ENCODE data around the gene POLR2H. TPM values are rescaled to one million over a fixed set of nuclear protein-coding genes. Genes with fewer than 3 reads are reported as not detected.

The POLR2H gene
- 100 to 1,000 TPM in 2 of 4 donors, 10 to 100 TPM in 2; 57.9 to 114 (median 92.8) TPM for polyA plus RNA-seq (ENCODE audit: insufficient read length in 4 of 4)

DNA sequence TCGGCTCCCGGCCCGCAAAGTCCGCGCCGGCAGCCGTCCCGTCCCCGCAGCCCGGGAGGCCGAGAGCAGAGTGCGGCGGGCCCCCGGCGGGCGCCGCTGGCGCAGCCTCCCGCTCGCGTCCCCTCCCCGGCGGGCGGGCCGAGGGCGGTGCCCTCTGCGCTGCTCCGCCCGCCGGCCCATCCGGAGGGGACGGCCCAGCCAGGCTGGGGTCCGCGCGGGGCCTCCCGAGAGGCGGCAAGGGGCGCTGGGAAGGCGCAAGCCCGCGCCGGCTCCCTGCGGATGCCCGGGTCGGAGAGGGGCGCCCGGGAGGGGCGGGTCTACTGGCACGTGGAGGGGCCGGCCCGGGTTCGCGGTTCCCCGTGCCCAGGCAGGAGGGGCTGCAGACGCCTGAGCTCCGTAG, at the start of gene POLR2H, which contains the start of gene CLCN2:
Gene POLR2H, plus strand, starts transcription at position 179 of the 400 bp plus-strand sequence. CDS start 1,783 bp downstream, outside the sequence.
Gene CLCN2, minus strand, starts transcription at position 74 of the 400 bp plus-strand sequence. CDS start 126 bp downstream, outside the sequence.
- peak in 3 of 4 donors; percentile 62 to 72 (median 71) for DNase-seq (ENCODE audit: low read depth in 4 of 4, low spot score in 3 of 4)

DNA sequence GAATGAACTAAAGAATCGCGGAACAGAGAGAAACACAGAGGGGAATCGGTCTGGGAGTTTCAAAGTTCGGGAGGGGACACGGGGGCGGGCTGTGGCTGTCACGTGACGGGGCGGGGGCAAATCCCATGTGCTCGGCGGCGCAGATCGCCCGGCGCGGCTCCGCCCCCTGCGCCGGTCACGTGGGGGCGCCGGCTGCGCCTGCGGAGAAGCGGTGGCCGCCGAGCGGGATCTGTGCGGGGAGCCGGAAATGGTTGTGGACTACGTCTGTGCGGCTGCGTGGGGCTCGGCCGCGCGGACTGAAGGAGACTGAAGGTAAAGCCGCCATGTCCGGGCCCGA, 47.2 kb upstream of the POLR2H start, which contains the start of gene EIF4G1:
Gene EIF4G1, plus strand, starts transcription at position 244 of the 337 bp plus-strand sequence. CDS start 1,191 bp downstream, outside the sequence.
- DNase-seq (ENCODE audit: low read depth in 4 of 4, low spot score in 3 of 4): peak; percentile 76 to 84 (median 82)

DNA sequence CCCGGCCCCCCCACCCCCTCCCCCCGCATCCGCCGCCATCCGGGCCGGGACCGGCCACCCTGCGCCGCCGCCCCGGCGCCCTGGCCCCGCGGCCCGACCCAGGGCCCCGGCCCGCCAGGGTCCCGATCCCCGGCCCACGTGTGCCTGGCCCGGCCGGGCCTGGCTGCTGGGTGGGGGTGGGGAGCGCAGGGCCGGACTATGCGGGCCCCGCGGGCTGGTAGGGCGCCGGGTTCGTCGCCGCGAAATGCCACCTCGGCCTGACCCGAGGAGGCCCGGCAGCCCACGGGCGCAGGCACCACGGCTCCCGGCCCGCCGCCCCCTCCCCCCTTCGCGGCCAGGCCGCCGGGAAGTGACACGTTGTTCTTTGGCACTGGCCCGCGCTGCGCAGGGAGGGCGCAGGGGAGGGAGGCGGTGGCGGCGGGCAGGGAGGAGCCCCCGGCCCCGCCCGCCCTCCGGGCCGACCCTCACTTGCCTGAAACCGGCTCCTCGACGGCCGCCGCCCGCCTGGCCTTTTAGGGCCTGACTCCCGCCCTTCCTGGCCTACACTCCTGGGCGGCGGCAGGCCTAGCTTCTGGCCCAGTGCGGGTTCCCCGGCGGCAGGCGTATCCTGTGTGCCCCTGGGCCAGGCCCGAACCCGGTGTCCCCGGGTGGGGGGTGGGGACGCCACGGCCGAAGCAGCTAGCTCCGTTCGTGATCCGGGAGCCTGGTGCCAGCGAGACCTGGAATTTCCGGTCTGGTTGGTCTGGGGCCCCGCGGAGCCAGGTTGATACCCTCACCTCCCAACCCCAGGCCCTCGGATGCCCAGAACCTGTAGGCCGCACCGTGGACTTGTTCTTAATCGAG, 46.6 kb upstream of the POLR2H start:
- DNase-seq (ENCODE audit: low read depth in 4 of 4, low spot score in 3 of 4): peak in 1 of 4 donors; percentile 32

DNA sequence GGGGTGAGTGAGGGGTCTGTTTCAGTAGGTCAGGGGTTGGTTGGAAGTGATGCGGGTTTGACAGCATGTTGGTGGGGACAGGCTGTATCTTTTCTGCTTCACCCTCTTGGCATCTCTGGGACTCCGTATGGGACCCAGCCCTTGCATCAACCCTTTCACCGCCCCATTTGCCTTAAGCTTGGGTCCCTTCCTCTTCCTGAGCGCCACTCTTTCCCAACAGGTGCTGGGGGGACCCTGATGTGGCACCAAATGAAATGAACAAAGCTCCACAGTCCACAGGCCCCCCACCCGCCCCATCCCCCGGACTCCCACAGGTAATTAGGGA, 46.0 kb upstream of the POLR2H start:
- DNase-seq (ENCODE audit: low read depth in 4 of 4, low spot score in 3 of 4): no peak

DNA sequence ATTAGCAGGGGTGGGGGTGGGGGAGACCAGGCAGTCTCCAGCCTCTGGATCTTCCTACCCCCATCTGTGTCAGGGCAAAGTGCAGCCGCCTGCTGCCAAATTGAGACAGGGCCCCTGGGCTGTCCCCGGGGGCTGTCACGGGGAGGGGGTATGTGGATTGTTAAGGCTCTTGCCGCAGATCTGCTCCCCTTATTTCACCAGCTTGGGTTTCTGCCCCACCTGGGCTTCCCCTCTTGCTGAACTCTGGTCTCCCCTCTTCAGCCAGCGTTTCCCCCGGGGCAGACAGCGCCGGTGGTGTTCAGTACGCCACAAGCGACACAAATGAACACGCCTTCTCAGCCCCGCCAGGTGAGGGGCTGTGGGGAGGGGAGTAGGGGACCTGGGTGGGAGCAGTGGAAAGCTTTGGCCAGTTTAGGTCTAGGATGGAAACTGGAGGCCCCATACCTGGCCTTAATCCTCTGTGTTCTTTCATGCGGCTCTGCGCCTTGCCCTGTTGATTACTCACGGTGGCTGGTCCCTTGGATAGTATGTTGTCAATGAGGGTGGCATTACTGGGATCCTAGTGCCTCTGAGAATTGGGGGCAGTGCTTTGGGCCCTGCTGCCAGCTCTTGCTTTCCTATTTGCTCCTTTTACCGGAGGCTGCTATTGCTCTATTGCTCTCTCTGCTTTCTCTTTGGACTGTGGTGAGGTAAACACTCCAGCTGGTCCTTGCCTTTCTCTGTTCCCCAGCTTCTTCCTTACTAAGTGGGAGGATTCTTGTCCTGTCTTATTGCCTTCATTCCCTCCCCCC, 45.4 kb upstream of the POLR2H start:
- DNase-seq (ENCODE audit: low read depth in 4 of 4, low spot score in 3 of 4): no peak

GRCh38 chr3:184316792-184317191, 44.7 kb upstream of the POLR2H start:
- no peak for DNase-seq (ENCODE audit: low read depth in 4 of 4, low spot score in 3 of 4)

DNA sequence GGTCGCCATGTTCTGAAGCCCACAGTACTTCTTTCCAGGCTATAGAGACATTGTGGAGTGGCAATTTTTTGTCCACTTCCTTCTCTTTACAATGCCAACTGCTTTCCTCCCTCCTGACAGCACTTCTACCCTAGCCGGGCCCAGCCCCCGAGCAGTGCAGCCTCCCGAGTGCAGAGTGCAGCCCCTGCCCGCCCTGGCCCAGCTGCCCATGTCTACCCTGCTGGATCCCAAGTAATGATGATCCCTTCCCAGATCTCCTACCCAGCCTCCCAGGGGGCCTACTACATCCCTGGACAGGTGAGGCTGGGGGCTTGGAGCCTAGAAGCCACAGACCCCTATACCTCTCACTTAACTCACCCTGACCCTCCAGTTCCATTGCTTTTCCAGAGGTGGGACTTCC, 44.3 kb upstream of the POLR2H start:
- DNase-seq (ENCODE audit: low read depth in 4 of 4, low spot score in 3 of 4): no peak

- no peak for DNase-seq (ENCODE audit: low read depth in 4 of 4, low spot score in 3 of 4)
Measured at GRCh38 chr3:184320104-184320445, 41.4 kb upstream of the POLR2H start.

DNA sequence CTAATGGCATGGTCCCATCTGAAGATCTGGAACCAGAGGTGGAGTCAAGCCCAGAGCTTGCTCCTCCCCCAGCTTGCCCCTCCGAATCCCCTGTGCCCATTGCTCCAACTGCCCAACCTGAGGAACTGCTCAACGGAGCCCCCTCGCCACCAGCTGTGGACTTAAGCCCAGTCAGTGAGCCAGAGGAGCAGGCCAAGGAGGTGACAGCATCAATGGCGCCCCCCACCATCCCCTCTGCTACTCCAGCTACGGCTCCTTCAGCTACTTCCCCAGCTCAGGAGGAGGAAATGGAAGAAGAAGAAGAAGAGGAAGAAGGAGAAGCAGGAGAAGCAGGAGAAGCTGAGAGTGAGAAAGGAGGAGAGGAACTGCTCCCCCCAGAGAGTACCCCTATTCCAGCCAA, 39.8 kb upstream of the POLR2H start:
- no peak for DNase-seq (ENCODE audit: low read depth in 4 of 4, low spot score in 3 of 4)

GRCh38 chr3:184322731-184323487, 38.6 kb upstream of the POLR2H start:
- DNase-seq (ENCODE audit: low read depth in 4 of 4, low spot score in 3 of 4): no peak

- DNase-seq (ENCODE audit: low read depth in 4 of 4, low spot score in 3 of 4): no peak
Measured at GRCh38 chr3:184323696-184324095, 37.8 kb upstream of the POLR2H start.

- no peak for DNase-seq (ENCODE audit: low read depth in 4 of 4, low spot score in 3 of 4)
Measured at GRCh38 chr3:184325269-184325668, 36.2 kb upstream of the POLR2H start.

DNA sequence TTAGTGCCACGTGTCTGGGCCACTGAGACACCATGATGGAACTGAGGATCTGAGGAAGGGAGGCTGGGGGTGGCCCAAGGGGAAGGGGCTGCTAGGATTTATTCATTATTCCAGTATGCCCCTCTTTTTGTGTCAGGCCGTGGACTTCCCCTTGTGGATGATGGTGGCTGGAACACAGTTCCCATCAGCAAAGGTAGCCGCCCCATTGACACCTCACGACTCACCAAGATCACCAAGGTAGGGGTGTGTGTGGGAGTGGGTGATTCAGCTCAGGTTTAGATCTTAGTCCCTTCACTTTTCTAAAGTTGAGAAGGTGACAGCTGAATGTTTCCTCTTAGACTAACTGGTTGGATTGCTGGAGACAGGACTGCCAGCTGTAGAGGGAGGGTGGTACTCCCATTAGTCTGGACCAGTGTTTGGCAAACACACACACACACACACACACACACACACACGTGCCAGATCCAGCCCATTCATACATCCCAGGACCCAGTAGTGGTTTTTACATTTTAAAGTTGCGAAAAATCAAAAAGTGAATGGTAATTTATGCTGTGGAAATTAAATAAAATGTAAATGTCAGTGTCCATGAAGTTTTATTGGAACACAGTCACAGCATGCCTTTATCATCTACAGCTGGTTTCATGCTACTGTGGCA, 35.7 kb upstream of the POLR2H start:
- no peak for DNase-seq (ENCODE audit: low read depth in 4 of 4, low spot score in 3 of 4)

DNA sequence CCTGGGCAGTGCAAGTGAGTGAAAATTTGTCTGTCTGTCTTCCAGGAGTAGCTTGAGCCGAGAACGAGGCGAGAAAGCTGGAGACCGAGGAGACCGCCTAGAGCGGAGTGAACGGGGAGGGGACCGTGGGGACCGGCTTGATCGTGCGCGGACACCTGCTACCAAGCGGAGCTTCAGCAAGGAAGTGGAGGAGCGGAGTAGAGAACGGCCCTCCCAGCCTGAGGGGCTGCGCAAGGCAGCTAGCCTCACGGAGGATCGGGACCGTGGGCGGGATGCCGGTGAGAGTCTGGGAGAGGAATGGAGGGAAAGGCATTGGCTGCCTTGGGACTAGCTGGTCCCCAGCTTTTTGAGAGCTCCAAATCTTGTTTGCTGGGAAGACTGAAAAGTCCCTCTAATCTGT, 34.3 kb upstream of the POLR2H start:
- DNase-seq (ENCODE audit: low read depth in 4 of 4, low spot score in 3 of 4): no peak

- DNase-seq (ENCODE audit: low read depth in 4 of 4, low spot score in 3 of 4): no peak
Measured at GRCh38 chr3:184328516-184328915, 33.0 kb upstream of the POLR2H start.

- DNase-seq (ENCODE audit: low read depth in 4 of 4, low spot score in 3 of 4): no peak
Measured at GRCh38 chr3:184332370-184333090, 29.0 kb upstream of the POLR2H start.

DNA sequence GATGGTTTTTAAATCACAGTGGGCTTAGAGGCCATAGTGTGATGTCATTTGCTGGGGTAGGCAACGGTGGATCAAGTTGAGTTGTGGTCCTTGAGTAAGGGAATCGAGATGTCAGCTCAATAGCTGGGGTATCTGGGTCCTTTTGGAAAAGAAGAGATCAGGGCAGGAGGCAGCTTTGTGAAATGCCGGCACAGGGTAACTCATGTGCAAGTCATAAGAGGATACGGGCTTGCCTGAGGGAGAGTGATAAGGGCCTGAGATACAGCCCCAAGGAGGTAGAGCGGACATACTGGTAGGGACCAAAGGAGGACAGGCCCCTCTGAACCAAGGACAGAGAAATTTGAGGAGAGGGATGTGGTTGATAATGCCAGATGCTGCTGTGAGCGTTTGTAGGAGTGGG, 28.3 kb upstream of the POLR2H start:
- no peak for DNase-seq (ENCODE audit: low read depth in 4 of 4, low spot score in 3 of 4)

DNA sequence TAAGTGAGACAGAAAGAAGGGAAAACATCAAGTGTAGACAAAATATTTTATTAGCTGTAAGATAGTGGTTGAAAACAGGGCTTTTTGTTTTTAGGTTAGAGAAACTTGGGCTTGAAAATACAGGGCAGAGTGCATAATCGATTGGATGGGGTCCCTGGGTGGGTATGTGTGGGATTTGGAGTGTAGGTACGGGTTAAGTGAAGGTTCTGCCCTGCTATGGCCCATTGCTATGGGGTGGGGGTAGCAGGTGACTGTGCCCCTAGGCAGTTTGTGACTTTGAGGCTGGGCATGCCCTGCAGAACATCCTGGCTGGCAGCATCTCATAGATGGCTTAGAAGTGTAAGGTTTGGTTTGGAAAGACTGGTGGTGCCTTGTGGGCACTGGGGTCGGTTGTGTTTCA, 27.8 kb upstream of the POLR2H start:
- DNase-seq (ENCODE audit: low read depth in 4 of 4, low spot score in 3 of 4): no peak

DNA sequence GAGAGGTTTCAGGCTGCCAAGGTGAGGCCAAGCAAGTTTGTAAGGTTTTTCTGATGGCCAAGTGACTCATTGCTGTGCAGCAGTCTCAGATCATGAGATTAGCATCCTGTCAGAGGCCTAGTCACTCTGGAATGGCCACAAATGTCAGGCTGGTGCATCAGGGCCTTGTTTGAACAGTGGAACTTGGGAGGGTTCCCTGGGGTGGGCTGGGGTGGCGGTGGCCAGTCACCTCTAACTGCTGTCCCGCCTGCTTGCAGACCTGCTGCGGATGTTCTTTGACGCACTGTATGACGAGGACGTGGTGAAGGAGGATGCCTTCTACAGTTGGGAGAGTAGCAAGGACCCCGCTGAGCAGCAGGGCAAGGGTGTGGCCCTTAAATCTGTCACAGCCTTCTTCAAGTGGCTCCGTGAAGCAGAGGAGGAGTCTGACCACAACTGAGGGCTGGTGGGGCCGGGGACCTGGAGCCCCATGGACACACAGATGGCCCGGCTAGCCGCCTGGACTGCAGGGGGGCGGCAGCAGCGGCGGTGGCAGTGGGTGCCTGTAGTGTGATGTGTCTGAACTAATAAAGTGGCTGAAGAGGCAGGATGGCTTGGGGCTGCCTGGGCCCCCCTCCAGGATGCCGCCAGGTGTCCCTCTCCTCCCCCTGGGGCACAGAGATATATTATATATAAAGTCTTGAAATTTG, 26.9 kb upstream of the POLR2H start:
- DNase-seq (ENCODE audit: low read depth in 4 of 4, low spot score in 3 of 4): no peak

Data from left renal pelvis (tissue), 4 donors.